NCI-H1417 treated with DMSO at 0.1 percent for 48 hours (cell line): ENCODE data around the gene GPATCH3.
"Not testable (repeated sequence)": the region's sequence is repeated elsewhere in the genome, so short reads cannot be mapped to it uniquely, and the experiment has no call there.

ENCODE experiments used
- DNase-seq: peaks from one replicate; lab custom pipeline; 2025; lab: John Stamatoyannopoulos, UW

Gene GPATCH3

GRCh38 chr1:26913389-26913753 is 13.1 kb upstream of the GPATCH3 start:
- DNase-seq: no peak

DNA sequence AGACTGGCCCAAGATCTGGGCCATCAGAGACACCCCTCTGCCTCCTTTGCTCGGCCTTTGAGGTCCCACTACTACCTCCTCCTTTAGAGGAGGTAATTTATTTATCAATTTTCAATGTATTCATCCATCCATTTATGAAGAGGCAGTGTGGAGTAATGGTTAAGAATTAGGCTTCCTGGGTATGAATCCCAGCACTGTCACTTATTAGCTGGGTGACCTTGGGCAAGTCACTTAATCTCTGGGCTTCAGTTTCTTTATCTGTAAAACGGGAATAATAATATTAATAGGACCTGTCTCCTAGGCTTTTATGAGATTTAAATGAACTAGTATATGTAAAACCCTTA is 11.9 kb upstream of the GPATCH3 start:
- no peak for DNase-seq

DNA sequence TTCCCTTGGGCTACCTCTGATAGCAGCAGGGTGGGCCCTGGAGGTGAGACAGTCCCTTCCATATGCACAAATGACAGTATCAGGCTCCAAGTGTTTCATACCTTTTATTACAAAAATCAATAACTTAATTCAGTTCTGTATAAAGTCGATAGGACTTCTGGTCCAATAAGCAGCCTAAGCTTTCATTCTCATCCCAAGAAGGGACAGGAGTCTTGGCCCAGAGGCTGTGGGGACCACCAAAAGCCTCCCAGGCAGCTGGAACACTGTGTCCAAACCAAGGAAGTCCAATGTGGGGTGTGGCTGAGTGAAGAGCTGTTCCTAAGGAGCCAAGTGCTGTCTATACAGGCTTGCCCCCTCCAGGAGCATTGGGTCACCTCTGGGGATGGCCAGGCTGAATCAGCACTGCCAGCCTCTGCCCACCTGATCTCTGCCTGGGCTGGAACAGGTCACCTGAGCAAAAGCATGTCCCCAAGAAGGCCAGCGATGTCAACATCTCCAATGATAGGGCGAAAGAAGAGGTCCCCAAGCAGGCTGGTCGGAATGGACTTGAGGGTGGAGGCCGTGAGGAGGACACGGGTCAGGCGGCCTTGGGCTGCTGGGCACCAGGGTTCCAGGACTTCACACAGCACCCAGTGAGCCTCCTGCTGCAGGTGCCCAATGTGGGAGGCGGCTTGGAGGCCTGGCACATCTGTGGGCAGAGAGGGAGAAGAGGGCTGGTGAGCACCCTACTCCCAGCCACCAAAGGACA is 11.3 kb upstream of the GPATCH3 start:
- no peak for DNase-seq

DNA sequence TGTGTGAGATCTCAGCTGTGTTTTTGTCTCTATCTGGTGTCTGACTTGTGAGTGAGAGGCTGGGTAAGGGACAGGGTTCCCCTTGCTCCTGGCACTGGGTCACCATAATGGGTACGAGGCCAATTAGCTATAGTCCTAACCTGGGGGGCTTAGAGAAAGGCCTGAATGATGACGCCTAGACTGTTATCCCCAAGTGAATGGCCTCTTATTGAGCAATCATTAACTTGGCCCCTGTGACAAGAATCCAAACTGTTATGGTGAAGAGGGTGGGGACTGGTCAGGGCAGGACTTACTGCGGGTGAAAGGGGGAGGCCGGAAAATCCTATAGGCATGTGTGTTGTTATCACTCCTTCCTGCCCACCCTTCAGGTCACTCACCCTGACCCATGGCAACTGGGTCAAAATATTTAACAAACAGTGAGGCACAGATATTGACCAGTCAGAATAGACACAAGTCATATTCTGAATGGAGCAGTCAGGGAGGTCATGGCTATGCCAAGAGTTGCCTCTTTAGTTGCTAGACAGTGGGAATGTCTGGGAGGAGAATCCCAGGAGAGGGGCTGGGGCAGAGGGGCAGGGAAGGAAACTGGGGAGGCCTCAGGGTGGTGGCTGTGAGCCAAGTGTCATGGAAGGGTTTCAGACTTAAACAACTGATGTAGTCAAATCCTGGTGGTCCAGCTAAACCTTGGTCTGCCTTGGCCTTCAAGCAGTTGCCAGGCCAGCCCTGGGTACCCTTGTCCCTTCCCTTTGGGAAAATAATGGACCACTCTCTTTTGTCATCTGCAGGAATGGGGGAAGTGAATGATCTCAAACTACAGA is 10.3 kb upstream of the GPATCH3 start:
- DNase-seq: no peak

DNA sequence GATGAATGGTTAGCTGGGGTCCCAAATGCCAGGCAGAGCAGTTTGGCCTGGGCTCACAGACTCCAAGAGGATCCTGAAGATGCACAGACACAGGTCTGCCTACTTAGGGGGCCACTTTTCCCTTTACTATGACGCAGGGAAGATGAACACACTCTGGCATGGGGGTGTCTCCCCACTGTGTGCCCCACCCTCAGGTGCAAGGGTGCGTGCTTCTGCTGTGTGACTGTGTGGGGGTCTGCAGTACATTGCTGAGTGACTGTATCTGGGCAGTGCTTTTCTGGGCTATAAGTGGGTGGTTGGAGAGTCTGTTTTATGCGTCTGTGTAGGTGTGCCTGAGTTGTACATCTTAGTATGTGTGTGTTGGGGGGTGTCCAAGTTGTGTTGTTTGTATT is 9.7 kb upstream of the GPATCH3 start:
- no peak for DNase-seq

DNA sequence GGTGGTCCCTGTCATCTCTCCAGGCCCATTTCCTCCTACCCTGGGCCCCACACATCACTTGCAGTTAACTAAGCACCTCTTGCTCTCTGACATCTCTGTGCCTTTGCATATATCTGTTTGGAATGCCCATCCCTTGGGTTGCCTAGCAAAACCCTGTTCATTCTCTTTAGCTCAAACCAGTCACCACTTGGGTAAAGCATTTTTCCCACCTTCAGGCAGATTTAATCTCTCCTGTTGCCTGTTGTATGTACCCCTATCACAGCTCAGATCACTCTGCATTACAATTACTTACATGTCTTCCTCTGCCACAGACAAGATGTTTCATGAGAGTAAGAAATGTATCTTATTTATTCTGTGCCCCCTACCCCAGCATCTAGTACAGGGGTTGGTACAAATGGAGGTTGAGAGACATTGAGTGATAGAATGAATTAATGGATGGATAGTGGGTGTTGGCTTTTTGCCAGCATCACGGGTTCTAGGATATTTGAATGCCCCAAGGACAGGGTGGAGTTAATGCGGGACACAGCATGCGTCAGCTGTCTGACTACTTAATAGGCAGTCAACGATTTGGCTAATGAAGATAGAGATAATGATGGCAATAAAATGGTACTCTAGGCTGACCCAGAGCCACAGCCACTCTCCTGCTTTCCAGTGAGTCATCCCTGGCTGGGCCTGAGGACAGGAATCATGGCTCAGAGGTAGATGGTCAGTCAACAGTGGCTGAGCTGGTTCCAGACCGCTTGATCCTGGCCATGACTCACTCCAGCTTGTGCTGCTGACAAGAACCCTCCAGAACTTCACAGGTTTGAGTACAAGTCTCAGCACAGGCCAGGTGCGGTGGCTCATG is 7.0 kb upstream of the GPATCH3 start:
- no peak for DNase-seq

GRCh38 chr1:26900815-26901511 is 696 bp upstream of the GPATCH3 start:
- no peak for DNase-seq

GRCh38 chr1:26897351-26897750 is 2.9 kb downstream of the GPATCH3 start:
- DNase-seq: no peak

DNA sequence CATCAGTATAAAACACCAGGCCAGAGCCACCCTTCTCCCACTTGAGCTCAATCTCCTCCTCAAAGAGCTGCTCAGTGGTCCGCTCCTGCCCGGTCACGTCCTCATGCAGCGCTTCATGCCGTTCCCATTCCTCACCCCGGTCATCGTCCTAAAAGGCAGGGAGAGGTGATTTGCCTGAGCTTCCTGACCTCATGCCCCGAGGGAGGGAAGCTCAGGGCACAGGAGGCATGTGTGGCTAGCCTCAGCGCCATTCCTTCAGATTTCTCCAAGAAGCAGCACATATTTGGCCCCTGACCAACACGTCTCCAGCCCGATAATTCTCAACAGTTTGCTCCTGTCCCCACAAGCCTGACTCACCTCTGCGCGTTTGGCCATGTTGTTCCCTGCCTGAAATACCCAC is 6.0 kb downstream of the GPATCH3 start:
- DNase-seq: no peak

DNA sequence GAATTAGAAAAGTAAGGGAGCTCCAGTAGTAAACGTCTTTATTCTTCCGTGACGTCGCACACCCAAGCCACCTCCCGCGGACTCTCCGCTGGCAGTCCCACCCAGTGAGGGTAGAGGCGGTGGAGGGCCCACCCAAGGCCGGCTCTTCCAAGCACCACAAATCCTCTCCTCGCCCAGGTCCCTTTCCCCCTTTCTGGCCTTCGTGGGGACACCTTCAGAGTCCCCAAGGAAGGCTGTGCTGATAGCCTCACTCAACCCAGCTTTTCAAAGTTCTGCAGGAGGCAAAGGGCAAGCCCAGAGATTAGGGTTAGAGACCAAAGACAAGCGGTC is 9.8 kb downstream of the GPATCH3 start:
- no peak for DNase-seq

GRCh38 chr1:26889551-26890466 is 10.5 kb downstream of the GPATCH3 start, which contains the start of gene GPN2:
Gene GPN2 (minus strand): TSS chr1:26890283. CDS start chr1:26890096, 187 bp downstream.
- no peak for DNase-seq

DNA sequence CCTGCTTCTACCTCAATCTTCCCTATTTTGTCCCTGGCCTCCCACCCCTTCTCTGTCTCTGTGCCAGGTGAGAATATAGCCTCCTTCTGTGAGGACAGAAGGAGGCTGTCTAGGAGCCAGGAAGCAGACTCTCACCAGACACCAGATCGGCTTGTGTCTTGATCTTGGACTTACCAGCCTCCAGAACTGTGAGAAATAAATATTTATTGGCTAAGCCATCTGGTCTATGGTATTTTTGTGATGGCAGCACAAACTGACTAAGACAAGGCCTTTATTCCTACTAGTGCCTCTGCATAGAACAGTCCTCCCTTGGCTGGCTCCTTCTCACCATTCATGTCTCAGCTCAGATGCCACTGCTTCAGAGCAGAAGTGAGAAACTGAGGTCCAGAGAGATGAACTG is 12.0 kb downstream of the GPATCH3 start:
- DNase-seq: no peak

- no peak for DNase-seq
Observed at GRCh38 chr1:26887125-26887524, 13.1 kb downstream of the GPATCH3 start.

DNA sequence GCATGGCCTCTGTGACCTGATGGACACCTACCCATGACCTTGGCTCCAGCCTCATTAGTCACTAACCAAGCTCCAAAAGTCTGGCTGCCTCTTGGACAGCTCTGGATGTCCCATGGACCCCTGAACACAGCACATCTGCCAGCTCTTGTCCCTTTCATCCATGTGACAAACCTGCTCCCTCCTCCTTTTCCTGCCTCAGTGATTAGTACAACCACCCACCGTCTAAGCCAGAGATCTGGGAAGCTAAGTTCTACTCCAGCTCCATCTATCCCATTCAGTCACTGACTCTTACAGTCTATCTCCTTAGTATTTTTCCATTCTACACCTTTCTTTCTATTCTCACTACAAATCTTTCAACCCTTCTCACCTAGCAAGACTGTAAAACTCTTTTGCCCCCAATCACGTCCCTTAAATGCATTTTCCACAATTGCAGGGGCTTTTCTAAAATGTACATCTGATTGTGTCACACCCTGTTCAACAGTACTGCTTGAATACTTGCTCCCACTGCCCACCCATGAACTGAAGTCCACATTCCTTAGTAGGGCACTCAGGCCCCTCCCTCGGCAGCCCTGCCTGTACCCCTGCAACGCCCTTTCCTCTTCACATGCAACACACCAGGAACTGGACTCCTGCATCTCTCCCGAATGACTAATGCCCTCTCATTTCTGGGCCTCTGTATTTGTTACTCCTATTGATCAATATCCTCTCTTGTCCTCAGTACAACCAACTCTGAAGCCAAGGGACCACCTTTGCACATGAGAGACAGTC is 17.4 kb downstream of the GPATCH3 start:
- DNase-seq: no peak

DNA sequence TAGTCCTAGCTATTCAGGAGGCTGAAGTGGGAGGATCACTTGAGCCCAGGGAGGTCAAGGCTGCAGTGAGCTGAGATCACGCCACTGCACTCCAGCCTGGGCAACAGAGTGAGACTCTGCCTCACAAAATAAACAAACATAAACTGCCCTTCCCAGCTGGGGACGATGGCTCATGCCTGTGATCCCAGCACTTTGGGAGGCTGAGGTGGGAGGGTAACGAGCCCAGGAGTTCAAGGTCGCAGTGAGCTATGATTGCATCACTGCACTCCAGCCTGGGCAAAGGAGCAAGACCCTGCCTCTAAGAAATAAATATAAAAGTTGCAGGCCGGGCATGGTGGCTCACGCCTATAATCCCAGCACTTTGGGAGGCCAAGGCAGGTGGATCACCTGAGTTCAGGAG is 18.7 kb downstream of the GPATCH3 start:
- not testable (repeated sequence) for DNase-seq

- DNase-seq: no peak
Observed at GRCh38 chr1:26879793-26880192, 20.5 kb downstream of the GPATCH3 start.

- no peak for DNase-seq
Observed at GRCh38 chr1:26877326-26877725, 22.9 kb downstream of the GPATCH3 start.

- DNase-seq: no peak
Observed at GRCh38 chr1:26874896-26875295, 25.4 kb downstream of the GPATCH3 start.

DNA sequence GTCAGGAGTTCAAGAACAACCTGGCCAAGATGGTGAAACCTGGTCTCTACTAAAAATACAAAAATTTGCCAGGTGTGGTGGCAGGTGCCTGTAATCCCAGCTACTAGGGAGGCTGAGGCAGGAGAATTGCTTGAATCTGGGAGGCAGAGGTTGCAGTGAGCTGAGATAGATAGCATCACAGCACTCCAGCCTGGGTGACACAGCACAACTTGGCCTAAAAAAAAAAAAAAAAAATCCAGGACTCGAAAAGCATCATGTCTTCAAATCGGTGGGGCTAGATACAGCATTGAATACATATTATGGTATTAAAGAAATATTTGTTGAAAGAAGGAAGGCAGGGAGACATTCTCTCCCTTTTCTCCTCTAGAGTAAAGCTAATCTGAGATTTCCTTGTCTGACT is 27.2 kb downstream of the GPATCH3 start:
- DNase-seq: not testable (repeated sequence)
